ENCODE measurements around the gene CPLX1. TPM values are rescaled to one million over a fixed set of nuclear protein-coding genes. Genes with fewer than 3 reads are reported as not detected.

The CPLX1 gene
- total RNA-seq (0.13 TPM), polyA plus RNA-seq (ENCODE audit: insufficient read depth in 1 of 8, insufficient read length in 8 of 8, low replicate concordance in 1 of 8) (under 1 TPM; 0.09 to 0.91 (median 0.33) TPM)
- long read RNA-seq, donor 1: 0 reads
- long read RNA-seq, donor 2: 0 reads
- long read RNA-seq, donor 3: 0 reads
- long read RNA-seq, donor 4: 0 reads
- long read RNA-seq, donor 5: 0 reads
- long read RNA-seq, donor 6: 0 reads
- long read RNA-seq, donor 7: 0 reads
- long read RNA-seq, donor 8: 0 reads
- long read RNA-seq, donor 9: 0 reads
- long read RNA-seq, donor 10: 0 reads
- long read RNA-seq, donor 11: 0 reads

DNA sequence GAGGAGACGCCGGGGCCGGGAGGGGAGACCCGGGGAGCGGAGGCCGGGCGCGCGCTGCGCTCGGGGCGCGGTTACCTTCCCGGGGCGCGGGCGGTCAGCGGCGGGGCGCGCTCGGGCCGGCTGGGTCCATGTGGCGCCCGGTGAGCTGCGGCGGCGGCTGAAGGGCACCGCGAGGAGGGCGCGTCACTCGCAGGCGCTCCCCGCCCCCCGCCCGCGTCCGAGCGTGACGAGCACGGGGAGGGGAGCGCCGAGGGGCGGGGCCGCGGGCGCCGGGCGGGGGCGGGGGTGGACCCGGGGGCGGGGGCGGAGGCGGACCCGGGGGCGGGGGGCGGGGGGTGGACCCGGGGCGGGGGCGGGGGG lies at the start of gene CPLX1:
Gene CPLX1 (minus strand): TSS at position 159 of the 360 bp plus-strand sequence. CDS start 1,607 bp downstream, outside the sequence.
- under 1% methylated on average over 27 of the region's 61 CpGs for WGBS (ENCODE audit: insufficient coverage)
- Histone ChIP-seq H3K4me3 (ENCODE audit: low read length) (no peak within 1 kb of the TSS), H3K27ac (ENCODE audit: low read length) (no peak within 1 kb of the TSS), H3K27me3 (ENCODE audit: control insufficient read depth, insufficient read depth, low read length) (peaks cover 86% of the 10 kb centered on the region), H3K4me1 (ENCODE audit: control insufficient read depth, insufficient read depth, low read length) (no peaks in the 10 kb centered on the region), H3K9me3 (replicated peaks; ENCODE audit: control insufficient read depth, low read depth, low read length) (no peaks in the 10 kb centered on the region), H3K36me3 (ENCODE audit: control insufficient read depth, insufficient read depth, low read length) (no peaks in the 10 kb centered on the region)
- DNase-seq: no peak

GRCh38 chr4:874971-875817 lies 49.3 kb upstream of the CPLX1 start:
- peaks cover 70% of the 10 kb centered on the region for H3K36me3 ChIP-seq (ENCODE audit: control insufficient read depth, insufficient read depth, low read length)
- H3K4me1 ChIP-seq (ENCODE audit: control insufficient read depth, insufficient read depth, low read length): peaks cover 34% of the 10 kb centered on the region
- H3K9me3 ChIP-seq (replicated peaks; ENCODE audit: control insufficient read depth, low read depth, low read length): no peaks in the 10 kb centered on the region
- no peak overlapping the region for H3K4me3 ChIP-seq (ENCODE audit: low read length)
- H3K27me3 ChIP-seq (ENCODE audit: control insufficient read depth, insufficient read depth, low read length): no peaks in the 10 kb centered on the region
- no peak overlapping the region for H3K27ac ChIP-seq (ENCODE audit: low read length)
- WGBS (ENCODE audit: insufficient coverage): 93% methylated on average over 9 of the region's 17 CpGs
- no peak for DNase-seq

GRCh38 chr4:874056-874455 lies 48.1 kb upstream of the CPLX1 start:
- DNase-seq: no peak
- H3K4me1 ChIP-seq (ENCODE audit: control insufficient read depth, insufficient read depth, low read length): peaks cover 37% of the 10 kb centered on the region
- no peaks in the 10 kb centered on the region for H3K9me3 ChIP-seq (replicated peaks; ENCODE audit: control insufficient read depth, low read depth, low read length)
- H3K36me3 ChIP-seq (ENCODE audit: control insufficient read depth, insufficient read depth, low read length): peaks cover 68% of the 10 kb centered on the region
- no peaks in the 10 kb centered on the region for H3K27me3 ChIP-seq (ENCODE audit: control insufficient read depth, insufficient read depth, low read length)
- H3K27ac ChIP-seq (ENCODE audit: low read length): no peak overlapping the region
- 78% methylated on average over 4 of the region's 9 CpGs for WGBS (ENCODE audit: insufficient coverage)
- H3K4me3 ChIP-seq (ENCODE audit: low read length): no peak overlapping the region

- Histone ChIP-seq H3K9me3 (replicated peaks; ENCODE audit: control insufficient read depth, low read depth, low read length) (no peaks in the 10 kb centered on the region), H3K4me1 (ENCODE audit: control insufficient read depth, insufficient read depth, low read length) (peaks cover 37% of the 10 kb centered on the region), H3K36me3 (ENCODE audit: control insufficient read depth, insufficient read depth, low read length) (peaks cover 73% of the 10 kb centered on the region), H3K27me3 (ENCODE audit: control insufficient read depth, insufficient read depth, low read length) (no peaks in the 10 kb centered on the region), H3K27ac (ENCODE audit: low read length) (no peak overlapping the region), H3K4me3 (ENCODE audit: low read length) (no peak overlapping the region)
- 89% methylated on average over 37 of the region's 43 CpGs for WGBS (ENCODE audit: insufficient coverage)
- DNase-seq: no peak
Observed at GRCh38 chr4:872241-872981, 46.5 kb upstream of the CPLX1 start.

DNA sequence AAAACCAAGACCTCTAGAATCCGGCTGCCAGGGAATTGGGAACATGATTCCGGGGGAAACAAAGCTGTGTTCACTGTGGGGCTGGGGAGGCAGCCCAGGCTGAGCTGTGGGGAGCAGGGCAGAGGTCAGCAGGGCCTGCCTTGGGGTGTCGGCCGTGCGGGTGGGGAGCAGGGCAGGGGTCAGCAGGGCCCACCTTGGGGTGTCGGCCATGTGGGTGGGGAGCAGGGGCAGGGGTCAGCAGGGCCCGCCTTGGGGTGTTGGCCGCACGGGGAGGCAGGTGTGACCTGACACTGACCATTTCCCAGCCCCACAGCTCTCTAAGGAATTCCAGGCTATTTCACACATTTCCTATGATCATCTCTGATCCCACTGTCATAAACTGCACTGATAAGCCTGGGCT lies 45.6 kb upstream of the CPLX1 start:
- Histone ChIP-seq H3K27me3 (ENCODE audit: control insufficient read depth, insufficient read depth, low read length) (no peaks in the 10 kb centered on the region), H3K27ac (ENCODE audit: low read length) (no peak overlapping the region), H3K36me3 (ENCODE audit: control insufficient read depth, insufficient read depth, low read length) (peaks cover 74% of the 10 kb centered on the region), H3K9me3 (replicated peaks; ENCODE audit: control insufficient read depth, low read depth, low read length) (no peaks in the 10 kb centered on the region), H3K4me1 (ENCODE audit: control insufficient read depth, insufficient read depth, low read length) (peaks cover 37% of the 10 kb centered on the region), H3K4me3 (ENCODE audit: low read length) (no peak overlapping the region)
- no peak for DNase-seq
- WGBS (ENCODE audit: insufficient coverage): 56% methylated on average over 9 of the region's 9 CpGs

- Histone ChIP-seq H3K9me3 (replicated peaks; ENCODE audit: control insufficient read depth, low read depth, low read length) (no peaks in the 10 kb centered on the region), H3K36me3 (ENCODE audit: control insufficient read depth, insufficient read depth, low read length) (peaks cover 74% of the 10 kb centered on the region), H3K27me3 (ENCODE audit: control insufficient read depth, insufficient read depth, low read length) (no peaks in the 10 kb centered on the region), H3K4me3 (ENCODE audit: low read length) (no peak overlapping the region), H3K4me1 (ENCODE audit: control insufficient read depth, insufficient read depth, low read length) (peaks cover 37% of the 10 kb centered on the region), H3K27ac (ENCODE audit: low read length) (no peak overlapping the region)
- DNase-seq: peak; percentile 23
- WGBS (ENCODE audit: insufficient coverage): 62% methylated on average over 20 of the region's 20 CpGs
Observed at GRCh38 chr4:870951-871350, 45.0 kb upstream of the CPLX1 start.

DNA sequence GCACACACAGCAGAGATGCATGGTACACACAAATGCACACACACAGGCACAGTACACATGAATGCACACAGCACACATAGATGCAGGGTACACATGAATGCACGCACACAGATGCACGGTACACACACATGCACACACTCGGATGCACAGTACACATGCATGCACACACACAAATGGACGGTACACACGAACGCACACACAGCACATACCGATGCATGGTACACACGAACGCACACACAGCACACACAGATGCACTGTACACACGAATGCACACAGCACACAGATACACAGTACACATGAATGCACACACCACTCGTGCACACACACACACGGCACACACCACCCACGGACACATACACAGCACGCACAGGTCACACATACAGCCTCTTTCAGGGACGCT lies 43.8 kb upstream of the CPLX1 start:
- 93% methylated on average over 13 of the region's 15 CpGs for WGBS (ENCODE audit: insufficient coverage)
- no peak overlapping the region for H3K4me3 ChIP-seq (ENCODE audit: low read length)
- no peak overlapping the region for H3K27ac ChIP-seq (ENCODE audit: low read length)
- H3K4me1 ChIP-seq (ENCODE audit: control insufficient read depth, insufficient read depth, low read length): peaks cover 37% of the 10 kb centered on the region
- no peaks in the 10 kb centered on the region for H3K9me3 ChIP-seq (replicated peaks; ENCODE audit: control insufficient read depth, low read depth, low read length)
- H3K36me3 ChIP-seq (ENCODE audit: control insufficient read depth, insufficient read depth, low read length): peaks cover 81% of the 10 kb centered on the region
- no peak for DNase-seq
- H3K27me3 ChIP-seq (ENCODE audit: control insufficient read depth, insufficient read depth, low read length): no peaks in the 10 kb centered on the region

DNA sequence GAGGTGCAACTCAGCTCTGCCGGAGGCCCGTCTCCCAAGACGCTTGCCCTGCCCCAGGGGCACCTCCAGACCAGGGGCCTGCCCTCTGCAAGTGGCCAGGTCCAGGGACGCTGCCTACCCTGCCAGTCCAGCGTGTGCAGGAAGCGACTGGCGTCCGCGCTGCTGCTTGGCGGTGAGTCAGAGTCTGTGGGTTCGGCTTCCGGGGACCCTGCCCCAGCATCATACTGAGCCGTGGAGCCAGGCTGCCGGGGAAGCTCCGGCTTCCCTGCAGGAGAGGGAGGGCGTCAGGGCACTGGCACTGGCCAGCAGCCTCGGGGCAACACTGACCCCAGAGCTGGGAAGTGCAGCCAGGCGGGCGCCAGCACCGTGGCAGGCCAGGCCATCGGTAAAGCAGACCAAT lies 42.5 kb upstream of the CPLX1 start:
- H3K36me3 ChIP-seq (ENCODE audit: control insufficient read depth, insufficient read depth, low read length): peaks cover 79% of the 10 kb centered on the region
- 93% methylated on average over 21 of the region's 21 CpGs for WGBS (ENCODE audit: insufficient coverage)
- H3K9me3 ChIP-seq (replicated peaks; ENCODE audit: control insufficient read depth, low read depth, low read length): no peaks in the 10 kb centered on the region
- no peak overlapping the region for H3K4me3 ChIP-seq (ENCODE audit: low read length)
- no peak for DNase-seq
- H3K27me3 ChIP-seq (ENCODE audit: control insufficient read depth, insufficient read depth, low read length): no peaks in the 10 kb centered on the region
- no peak overlapping the region for H3K27ac ChIP-seq (ENCODE audit: low read length)
- peaks cover 25% of the 10 kb centered on the region for H3K4me1 ChIP-seq (ENCODE audit: control insufficient read depth, insufficient read depth, low read length)

DNA sequence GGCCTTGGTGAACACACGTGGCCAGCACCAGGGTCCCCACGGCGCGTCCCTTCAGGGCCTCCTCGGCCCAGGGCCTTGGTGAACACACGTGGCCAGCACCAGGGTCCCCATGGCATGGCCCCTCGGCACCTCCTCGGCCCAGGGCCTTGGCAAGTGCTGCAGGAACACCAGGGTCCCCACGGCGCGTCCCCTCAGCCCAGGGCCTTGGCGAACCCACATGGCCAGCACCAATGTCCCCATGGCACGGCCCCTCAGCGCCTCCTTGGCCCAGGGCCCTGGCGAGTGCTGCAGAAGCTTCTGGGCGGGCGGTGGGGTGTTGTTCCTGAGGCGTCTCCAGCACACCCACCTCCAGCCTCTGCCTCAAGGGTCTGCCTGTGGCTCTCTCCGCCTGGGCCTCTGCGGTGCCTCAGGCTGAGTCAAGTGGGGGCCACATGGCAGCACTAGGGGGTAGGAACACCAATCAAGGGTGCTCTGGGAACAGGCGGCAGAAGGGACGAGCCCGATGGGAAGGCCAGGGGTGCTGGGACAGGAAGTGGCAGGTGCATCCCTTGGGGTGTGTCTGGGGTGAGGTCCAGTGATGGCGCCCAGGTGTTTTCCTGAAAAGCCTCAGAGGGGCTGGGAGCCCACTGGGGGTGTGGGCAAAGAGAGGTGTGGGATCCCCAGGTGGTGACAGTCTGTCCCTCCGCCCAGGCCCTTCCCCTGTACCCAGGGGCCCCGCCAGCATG lies 41.8 kb upstream of the CPLX1 start:
- peaks cover 23% of the 10 kb centered on the region for H3K4me1 ChIP-seq (ENCODE audit: control insufficient read depth, insufficient read depth, low read length)
- no peak overlapping the region for H3K4me3 ChIP-seq (ENCODE audit: low read length)
- H3K27ac ChIP-seq (ENCODE audit: low read length): no peak overlapping the region
- H3K27me3 ChIP-seq (ENCODE audit: control insufficient read depth, insufficient read depth, low read length): no peaks in the 10 kb centered on the region
- WGBS (ENCODE audit: insufficient coverage): 88% methylated on average over 21 of the region's 26 CpGs
- H3K36me3 ChIP-seq (ENCODE audit: control insufficient read depth, insufficient read depth, low read length): peaks cover 79% of the 10 kb centered on the region
- no peak for DNase-seq
- H3K9me3 ChIP-seq (replicated peaks; ENCODE audit: control insufficient read depth, low read depth, low read length): no peaks in the 10 kb centered on the region
